Colonic mucosa (tissue), 4 donors: ENCODE measurements around the gene RCL1. TPM values are rescaled to one million over a fixed set of nuclear protein-coding genes. Genes with fewer than 3 reads are reported as not detected.

Experiments used
- DNase-seq: peaks from one replicate; pipeline ENCODE4 v3.0.0-alpha.2; 2020
- H3K27ac ChIP-seq: fragments of 200-600 bp; one replicate; pipeline ENCODE4 v1.8.0; 2021
- H3K27me3 ChIP-seq: fragments of 200-600 bp; one replicate; pipeline ENCODE4 v1.8.0; 2021
- H3K36me3 ChIP-seq: fragments of 200-600 bp; one replicate; pipeline ENCODE4 v1.8.0; 2021
- H3K4me1 ChIP-seq: fragments of 200-600 bp; one replicate; pipeline ENCODE4 v1.8.0; 2021; ENCODE audit warnings: mild to moderate bottlenecking
- H3K4me3 ChIP-seq: fragments of 200-600 bp; one replicate; pipeline ENCODE4 v1.8.0; 2021
- H3K9ac ChIP-seq, 2 donors: one replicate each; pipeline ENCODE4 v1.7.0; 2013; ENCODE audit warnings: control low read depth in 2 of 2, low read depth in 2 of 2, low read length in 2 of 2
- H3K9me3 ChIP-seq: fragments of 200-600 bp; one replicate; pipeline ENCODE4 v1.8.0; 2021
- intact Hi-C: fragments of 100-400 bp; cut with DNase I; formaldehyde crosslinking; loops from one replicate; pipeline ENCODE4 v1.14.1; 2022
- total RNA-seq, 2 donors: library from RNA; stranded (reverse); fragmentation: NEBNext Ultra II Directional in 1 of 2; extraction: Animal tissue kit (Norgen Biotek cat#: 25700) in 1 of 2; gene quantifications; one replicate each; pipeline ENCODE4 v1.2.1, GENCODE V29; 2021
- TF ChIP-seq, protein P1 (sequence below): fragments of 200-600 bp; IDR thresholded peaks from one replicate; pipeline ENCODE4 v1.8.0; 2022; ENCODE audit warnings: antibody characterized with exemption, mild to moderate bottlenecking
- donor health status: healthy.
- donor health status: DM: no; HTN: no; CAD: no.
- donor health status: DM: no; HTN: no; CAD: no.

The RCL1 gene
- total RNA-seq, 2 donors from 2014 or later, result 7.0 to 12.5 TPM

- no peaks in the 10 kb centered on the region for H3K4me1 ChIP-seq
- no peaks in the 10 kb centered on the region for H3K27me3 ChIP-seq
- no peaks in the 10 kb centered on the region for H3K9me3 ChIP-seq
- DNase-seq, result no peak
- no peak overlapping the region for H3K9ac ChIP-seq
- H3K4me3 ChIP-seq, result no peak overlapping the region
- intact Hi-C loops, result no loop called here
- TF ChIP-seq, protein P1, sequence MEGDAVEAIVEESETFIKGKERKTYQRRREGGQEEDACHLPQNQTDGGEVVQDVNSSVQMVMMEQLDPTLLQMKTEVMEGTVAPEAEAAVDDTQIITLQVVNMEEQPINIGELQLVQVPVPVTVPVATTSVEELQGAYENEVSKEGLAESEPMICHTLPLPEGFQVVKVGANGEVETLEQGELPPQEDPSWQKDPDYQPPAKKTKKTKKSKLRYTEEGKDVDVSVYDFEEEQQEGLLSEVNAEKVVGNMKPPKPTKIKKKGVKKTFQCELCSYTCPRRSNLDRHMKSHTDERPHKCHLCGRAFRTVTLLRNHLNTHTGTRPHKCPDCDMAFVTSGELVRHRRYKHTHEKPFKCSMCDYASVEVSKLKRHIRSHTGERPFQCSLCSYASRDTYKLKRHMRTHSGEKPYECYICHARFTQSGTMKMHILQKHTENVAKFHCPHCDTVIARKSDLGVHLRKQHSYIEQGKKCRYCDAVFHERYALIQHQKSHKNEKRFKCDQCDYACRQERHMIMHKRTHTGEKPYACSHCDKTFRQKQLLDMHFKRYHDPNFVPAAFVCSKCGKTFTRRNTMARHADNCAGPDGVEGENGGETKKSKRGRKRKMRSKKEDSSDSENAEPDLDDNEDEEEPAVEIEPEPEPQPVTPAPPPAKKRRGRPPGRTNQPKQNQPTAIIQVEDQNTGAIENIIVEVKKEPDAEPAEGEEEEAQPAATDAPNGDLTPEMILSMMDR, result no peak
- no peak overlapping the region for H3K27ac ChIP-seq
- no peaks in the 10 kb centered on the region for H3K36me3 ChIP-seq
These were observed 69.2 kb downstream of the RCL1 start for GRCh38 chr9:4861736-4862451.

- Histone ChIP-seq H3K4me3 (no peak overlapping the region), H3K36me3 (no peaks in the 10 kb centered on the region), H3K9me3 (no peaks in the 10 kb centered on the region), H3K27me3 (no peaks in the 10 kb centered on the region), H3K4me1 (no peaks in the 10 kb centered on the region), H3K9ac (no peak overlapping the region), H3K27ac (no peak overlapping the region)
- no peak for DNase-seq
- TF ChIP-seq, protein P1, result no peak
- intact Hi-C loops, result no loop called here
These were observed 69.9 kb downstream of the RCL1 start for GRCh38 chr9:4862506-4863250.

- Histone ChIP-seq H3K27me3 (no peaks in the 10 kb centered on the region), H3K36me3 (no peaks in the 10 kb centered on the region), H3K27ac (no peak overlapping the region), H3K4me1 (no peaks in the 10 kb centered on the region), H3K9ac (no peak overlapping the region), H3K4me3 (no peak overlapping the region), H3K9me3 (no peaks in the 10 kb centered on the region)
- intact Hi-C loops, result no loop called here
- TF ChIP-seq, protein P1, result no peak
- no peak for DNase-seq
These were observed 71.5 kb downstream of the RCL1 start for GRCh38 chr9:4864234-4864661.

DNA sequence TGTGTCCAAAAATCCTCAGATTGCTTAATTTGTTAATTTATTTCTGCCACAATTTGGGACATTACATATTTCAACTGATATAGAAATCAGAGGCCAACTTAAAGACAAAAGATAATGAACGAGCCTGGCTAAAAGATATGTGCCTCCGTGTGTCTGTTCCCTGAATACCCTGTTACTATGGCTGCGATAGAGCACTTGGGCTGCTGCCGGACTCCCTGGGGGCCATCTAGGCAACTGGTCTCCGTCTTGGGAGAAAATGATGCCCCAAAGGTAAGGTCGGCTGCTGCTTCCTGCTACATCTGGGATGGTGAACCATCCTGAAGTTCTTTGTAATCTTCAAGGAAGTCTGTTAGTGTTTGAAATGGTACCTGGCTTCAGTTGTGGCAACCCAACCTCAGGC lies 72.0 kb downstream of the RCL1 start:
- intact Hi-C loops, result no loop called here
- TF ChIP-seq, protein P1, result no peak
- H3K9me3 ChIP-seq, result no peaks in the 10 kb centered on the region
- H3K27ac ChIP-seq, result no peak overlapping the region
- H3K36me3 ChIP-seq, result no peaks in the 10 kb centered on the region
- H3K4me3 ChIP-seq, result no peak overlapping the region
- DNase-seq, result no peak
- H3K27me3 ChIP-seq, result no peaks in the 10 kb centered on the region
- H3K9ac ChIP-seq, result no peak overlapping the region
- H3K4me1 ChIP-seq, result no peaks in the 10 kb centered on the region

GRCh38 chr9:4865681-4866080 lies 72.9 kb downstream of the RCL1 start:
- Histone ChIP-seq H3K9ac (no peak overlapping the region), H3K4me3 (no peak overlapping the region), H3K27ac (no peak overlapping the region), H3K4me1 (no peaks in the 10 kb centered on the region), H3K27me3 (no peaks in the 10 kb centered on the region), H3K9me3 (no peaks in the 10 kb centered on the region), H3K36me3 (no peaks in the 10 kb centered on the region)
- TF ChIP-seq, protein P1, result no peak
- intact Hi-C loops, result no loop called here
- DNase-seq, result no peak
